ENCODE results near the gene ST6GAL1. TPM values are rescaled to one million over a fixed set of nuclear protein-coding genes. Genes with fewer than 3 reads are reported as not detected.
A peak's percentile ranks its signal among the peaks of the same experiment; 100 is the strongest.

ST6GAL1 gene
- total and polyA plus RNA-seq, 2 experiments from 2014 or later, result 17.6 to 65.1 TPM

DNA sequence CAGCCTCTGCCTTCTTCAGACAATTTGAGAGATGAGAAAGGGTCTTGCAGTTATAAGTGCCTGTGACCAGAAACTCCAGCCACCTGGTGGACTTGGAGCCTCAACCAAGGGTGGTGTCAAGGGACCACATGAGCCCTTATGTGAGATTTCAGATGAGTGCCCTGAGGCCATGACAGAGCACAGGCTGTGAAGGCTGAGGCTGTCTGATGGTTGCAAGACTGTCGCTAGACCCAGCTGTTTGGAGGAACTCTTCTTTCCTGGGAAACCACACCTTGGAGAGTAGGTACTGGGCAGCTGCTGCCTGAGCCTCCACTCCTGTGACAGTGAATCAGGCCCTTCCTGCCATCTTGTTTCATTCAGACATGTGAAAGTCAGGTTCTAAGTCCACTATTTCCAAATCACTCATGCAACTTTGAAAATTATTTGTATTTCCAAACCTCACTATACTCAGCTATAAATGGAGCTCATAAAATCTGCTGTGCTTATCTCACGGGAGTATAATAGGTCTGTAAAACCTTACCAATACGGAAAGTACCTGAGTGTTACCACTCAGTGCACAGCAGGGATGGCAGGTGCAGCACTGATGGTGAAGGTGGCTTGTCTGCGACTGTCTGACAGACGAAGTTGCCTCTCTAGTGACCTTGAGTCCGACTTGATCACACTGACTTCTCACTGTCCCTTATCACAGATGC lies 109.5 kb downstream of the ST6GAL1 start:
- Histone ChIP-seq H4K20me1 (replicated peaks; ENCODE audit: insufficient read depth) (no peaks in the 10 kb centered on the region; the same call in 1 of the 2 replicates), H3K4me3 (no peak overlapping the region), H2AFZ (no peak overlapping the region), H3K27ac (ENCODE audit: low read depth) (no peak overlapping the region), H3K9me2 (ENCODE audit: insufficient read depth) (no peaks in the 10 kb centered on the region), H3K4me2 (no peak overlapping the region), H3K4me1 (ENCODE audit: insufficient read depth) (no peaks in the 10 kb centered on the region), H3K79me2 (replicated peaks; ENCODE audit: insufficient read depth) (peaks cover 3% of the 10 kb centered on the region; the same call in 1 of the 2 replicates), H3K36me3 (ENCODE audit: insufficient read depth) (peaks cover 9% of the 10 kb centered on the region; the same call in 1 of the 2 replicates), H3K27me3 (ENCODE audit: insufficient read depth) (no peaks in the 10 kb centered on the region), H3F3A (replicated peaks; ENCODE audit: low read depth) (no peaks in the 10 kb centered on the region)
- Mint-ChIP-seq H3K4me1 (no peaks in the 10 kb centered on the region), H3K27me3 (ENCODE audit: insufficient read depth, low read depth, poor library complexity) (peaks cover 4% of the 10 kb centered on the region), H3K4me3 (no peak overlapping the region), H3K36me3 (ENCODE audit: low read depth) (peaks cover 69% of the 10 kb centered on the region), H3K27ac (peak overlapping the region; percentile 25; the same call in 1 of the 2 replicates), H3K9me3 (peaks cover 13% of the 10 kb centered on the region)
- TF ChIP-seq STAT1 (IDR thresholded peaks at IDR 0.05; ENCODE audit: unreplicated experiment) (no peak), ZNF114 (CRISPR knock-in tag; IDR thresholded peaks at IDR 0.05) (no peak), EZH2 (IDR thresholded peaks at IDR 0.05; ENCODE audit: low read depth, unreplicated experiment) (no peak), ZNF331 (CRISPR knock-in tag; IDR thresholded peaks at IDR 0.05; ENCODE audit: low read depth) (no peak), NANOG (IDR thresholded peaks at IDR 0.05; ENCODE audit: borderline replicate concordance) (no peak), JUNB (IDR thresholded peaks at IDR 0.05; ENCODE audit: unreplicated experiment) (no peak), CREB1 (CRISPR knock-in tag; IDR thresholded peaks at IDR 0.05; ENCODE audit: low read depth) (no peak), EZH2phosphoT487 (IDR thresholded peaks at IDR 0.05; ENCODE audit: unreplicated experiment) (no peak), POLR2AphosphoS5 (IDR thresholded peaks at IDR 0.05; ENCODE audit: low read depth) (no peak)
- TF ChIP-seq, protein P1, sequence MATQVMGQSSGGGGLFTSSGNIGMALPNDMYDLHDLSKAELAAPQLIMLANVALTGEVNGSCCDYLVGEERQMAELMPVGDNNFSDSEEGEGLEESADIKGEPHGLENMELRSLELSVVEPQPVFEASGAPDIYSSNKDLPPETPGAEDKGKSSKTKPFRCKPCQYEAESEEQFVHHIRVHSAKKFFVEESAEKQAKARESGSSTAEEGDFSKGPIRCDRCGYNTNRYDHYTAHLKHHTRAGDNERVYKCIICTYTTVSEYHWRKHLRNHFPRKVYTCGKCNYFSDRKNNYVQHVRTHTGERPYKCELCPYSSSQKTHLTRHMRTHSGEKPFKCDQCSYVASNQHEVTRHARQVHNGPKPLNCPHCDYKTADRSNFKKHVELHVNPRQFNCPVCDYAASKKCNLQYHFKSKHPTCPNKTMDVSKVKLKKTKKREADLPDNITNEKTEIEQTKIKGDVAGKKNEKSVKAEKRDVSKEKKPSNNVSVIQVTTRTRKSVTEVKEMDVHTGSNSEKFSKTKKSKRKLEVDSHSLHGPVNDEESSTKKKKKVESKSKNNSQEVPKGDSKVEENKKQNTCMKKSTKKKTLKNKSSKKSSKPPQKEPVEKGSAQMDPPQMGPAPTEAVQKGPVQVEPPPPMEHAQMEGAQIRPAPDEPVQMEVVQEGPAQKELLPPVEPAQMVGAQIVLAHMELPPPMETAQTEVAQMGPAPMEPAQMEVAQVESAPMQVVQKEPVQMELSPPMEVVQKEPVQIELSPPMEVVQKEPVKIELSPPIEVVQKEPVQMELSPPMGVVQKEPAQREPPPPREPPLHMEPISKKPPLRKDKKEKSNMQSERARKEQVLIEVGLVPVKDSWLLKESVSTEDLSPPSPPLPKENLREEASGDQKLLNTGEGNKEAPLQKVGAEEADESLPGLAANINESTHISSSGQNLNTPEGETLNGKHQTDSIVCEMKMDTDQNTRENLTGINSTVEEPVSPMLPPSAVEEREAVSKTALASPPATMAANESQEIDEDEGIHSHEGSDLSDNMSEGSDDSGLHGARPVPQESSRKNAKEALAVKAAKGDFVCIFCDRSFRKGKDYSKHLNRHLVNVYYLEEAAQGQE (IDR thresholded peaks at IDR 0.05; ENCODE audit: unreplicated experiment), result no peak
- TF ChIP-seq, protein P2, sequence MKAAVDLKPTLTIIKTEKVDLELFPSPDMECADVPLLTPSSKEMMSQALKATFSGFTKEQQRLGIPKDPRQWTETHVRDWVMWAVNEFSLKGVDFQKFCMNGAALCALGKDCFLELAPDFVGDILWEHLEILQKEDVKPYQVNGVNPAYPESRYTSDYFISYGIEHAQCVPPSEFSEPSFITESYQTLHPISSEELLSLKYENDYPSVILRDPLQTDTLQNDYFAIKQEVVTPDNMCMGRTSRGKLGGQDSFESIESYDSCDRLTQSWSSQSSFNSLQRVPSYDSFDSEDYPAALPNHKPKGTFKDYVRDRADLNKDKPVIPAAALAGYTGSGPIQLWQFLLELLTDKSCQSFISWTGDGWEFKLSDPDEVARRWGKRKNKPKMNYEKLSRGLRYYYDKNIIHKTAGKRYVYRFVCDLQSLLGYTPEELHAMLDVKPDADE (IDR thresholded peaks at IDR 0.05), result no peak
- TF ChIP-seq, protein P3, sequence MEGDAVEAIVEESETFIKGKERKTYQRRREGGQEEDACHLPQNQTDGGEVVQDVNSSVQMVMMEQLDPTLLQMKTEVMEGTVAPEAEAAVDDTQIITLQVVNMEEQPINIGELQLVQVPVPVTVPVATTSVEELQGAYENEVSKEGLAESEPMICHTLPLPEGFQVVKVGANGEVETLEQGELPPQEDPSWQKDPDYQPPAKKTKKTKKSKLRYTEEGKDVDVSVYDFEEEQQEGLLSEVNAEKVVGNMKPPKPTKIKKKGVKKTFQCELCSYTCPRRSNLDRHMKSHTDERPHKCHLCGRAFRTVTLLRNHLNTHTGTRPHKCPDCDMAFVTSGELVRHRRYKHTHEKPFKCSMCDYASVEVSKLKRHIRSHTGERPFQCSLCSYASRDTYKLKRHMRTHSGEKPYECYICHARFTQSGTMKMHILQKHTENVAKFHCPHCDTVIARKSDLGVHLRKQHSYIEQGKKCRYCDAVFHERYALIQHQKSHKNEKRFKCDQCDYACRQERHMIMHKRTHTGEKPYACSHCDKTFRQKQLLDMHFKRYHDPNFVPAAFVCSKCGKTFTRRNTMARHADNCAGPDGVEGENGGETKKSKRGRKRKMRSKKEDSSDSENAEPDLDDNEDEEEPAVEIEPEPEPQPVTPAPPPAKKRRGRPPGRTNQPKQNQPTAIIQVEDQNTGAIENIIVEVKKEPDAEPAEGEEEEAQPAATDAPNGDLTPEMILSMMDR (conservative IDR thresholded peaks at IDR 0.05; ENCODE audit: low read depth in 2 of 2), result no peak
- TF ChIP-seq, protein P4, sequence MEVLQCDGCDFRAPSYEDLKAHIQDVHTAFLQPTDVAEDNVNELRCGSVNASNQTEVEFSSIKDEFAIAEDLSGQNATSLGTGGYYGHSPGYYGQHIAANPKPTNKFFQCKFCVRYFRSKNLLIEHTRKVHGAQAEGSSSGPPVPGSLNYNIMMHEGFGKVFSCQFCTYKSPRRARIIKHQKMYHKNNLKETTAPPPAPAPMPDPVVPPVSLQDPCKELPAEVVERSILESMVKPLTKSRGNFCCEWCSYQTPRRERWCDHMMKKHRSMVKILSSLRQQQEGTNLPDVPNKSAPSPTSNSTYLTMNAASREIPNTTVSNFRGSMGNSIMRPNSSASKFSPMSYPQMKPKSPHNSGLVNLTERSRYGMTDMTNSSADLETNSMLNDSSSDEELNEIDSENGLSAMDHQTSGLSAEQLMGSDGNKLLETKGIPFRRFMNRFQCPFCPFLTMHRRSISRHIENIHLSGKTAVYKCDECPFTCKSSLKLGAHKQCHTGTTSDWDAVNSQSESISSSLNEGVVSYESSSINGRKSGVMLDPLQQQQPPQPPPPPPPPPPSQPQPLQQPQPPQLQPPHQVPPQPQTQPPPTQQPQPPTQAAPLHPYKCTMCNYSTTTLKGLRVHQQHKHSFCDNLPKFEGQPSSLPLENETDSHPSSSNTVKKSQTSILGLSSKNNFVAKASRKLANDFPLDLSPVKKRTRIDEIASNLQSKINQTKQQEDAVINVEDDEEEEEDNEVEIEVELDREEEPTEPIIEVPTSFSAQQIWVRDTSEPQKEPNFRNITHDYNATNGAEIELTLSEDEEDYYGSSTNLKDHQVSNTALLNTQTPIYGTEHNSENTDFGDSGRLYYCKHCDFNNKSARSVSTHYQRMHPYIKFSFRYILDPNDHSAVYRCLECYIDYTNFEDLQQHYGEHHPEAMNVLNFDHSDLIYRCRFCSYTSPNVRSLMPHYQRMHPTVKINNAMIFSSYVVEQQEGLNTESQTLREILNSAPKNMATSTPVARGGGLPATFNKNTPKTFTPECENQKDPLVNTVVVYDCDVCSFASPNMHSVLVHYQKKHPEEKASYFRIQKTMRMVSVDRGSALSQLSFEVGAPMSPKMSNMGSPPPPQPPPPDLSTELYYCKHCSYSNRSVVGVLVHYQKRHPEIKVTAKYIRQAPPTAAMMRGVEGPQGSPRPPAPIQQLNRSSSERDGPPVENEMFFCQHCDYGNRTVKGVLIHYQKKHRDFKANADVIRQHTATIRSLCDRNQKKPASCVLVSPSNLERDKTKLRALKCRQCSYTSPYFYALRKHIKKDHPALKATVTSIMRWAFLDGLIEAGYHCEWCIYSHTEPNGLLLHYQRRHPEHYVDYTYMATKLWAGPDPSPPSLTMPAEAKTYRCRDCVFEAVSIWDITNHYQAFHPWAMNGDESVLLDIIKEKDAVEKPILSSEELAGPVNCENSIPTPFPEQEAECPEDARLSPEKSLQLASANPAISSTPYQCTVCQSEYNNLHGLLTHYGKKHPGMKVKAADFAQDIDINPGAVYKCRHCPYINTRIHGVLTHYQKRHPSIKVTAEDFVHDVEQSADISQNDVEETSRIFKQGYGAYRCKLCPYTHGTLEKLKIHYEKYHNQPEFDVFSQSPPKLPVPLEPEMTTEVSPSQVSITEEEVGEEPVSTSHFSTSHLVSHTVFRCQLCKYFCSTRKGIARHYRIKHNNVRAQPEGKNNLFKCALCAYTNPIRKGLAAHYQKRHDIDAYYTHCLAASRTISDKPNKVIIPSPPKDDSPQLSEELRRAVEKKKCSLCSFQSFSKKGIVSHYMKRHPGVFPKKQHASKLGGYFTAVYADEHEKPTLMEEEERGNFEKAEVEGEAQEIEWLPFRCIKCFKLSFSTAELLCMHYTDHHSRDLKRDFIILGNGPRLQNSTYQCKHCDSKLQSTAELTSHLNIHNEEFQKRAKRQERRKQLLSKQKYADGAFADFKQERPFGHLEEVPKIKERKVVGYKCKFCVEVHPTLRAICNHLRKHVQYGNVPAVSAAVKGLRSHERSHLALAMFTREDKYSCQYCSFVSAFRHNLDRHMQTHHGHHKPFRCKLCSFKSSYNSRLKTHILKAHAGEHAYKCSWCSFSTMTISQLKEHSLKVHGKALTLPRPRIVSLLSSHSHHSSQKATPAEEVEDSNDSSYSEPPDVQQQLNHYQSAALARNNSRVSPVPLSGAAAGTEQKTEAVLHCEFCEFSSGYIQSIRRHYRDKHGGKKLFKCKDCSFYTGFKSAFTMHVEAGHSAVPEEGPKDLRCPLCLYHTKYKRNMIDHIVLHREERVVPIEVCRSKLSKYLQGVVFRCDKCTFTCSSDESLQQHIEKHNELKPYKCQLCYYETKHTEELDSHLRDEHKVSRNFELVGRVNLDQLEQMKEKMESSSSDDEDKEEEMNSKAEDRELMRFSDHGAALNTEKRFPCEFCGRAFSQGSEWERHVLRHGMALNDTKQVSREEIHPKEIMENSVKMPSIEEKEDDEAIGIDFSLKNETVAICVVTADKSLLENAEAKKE (CRISPR knock-in tag; IDR thresholded peaks at IDR 0.05), result no peak
- DNase-seq (ENCODE audit: low spot score) (no peak), ATAC-seq (no peak)
